ENCODE data around the gene PEX14. TPM values are rescaled to one million over a fixed set of nuclear protein-coding genes. Genes with fewer than 3 reads are reported as not detected.

Gene PEX14
- total RNA-seq, 1 donor from 2014 or later: 28.2 TPM

- DNase-seq (ENCODE audit: extremely low read depth, low read depth, low spot score): no peak
These were observed 62.5 kb downstream of the PEX14 start for GRCh38 chr1:10537082-10537766.

- no peak for DNase-seq (ENCODE audit: extremely low read depth, low read depth, low spot score)
These were observed 64.1 kb downstream of the PEX14 start for GRCh38 chr1:10538646-10539355.

GRCh38 chr1:10539411-10540043, 64.8 kb downstream of the PEX14 start:
- DNase-seq (ENCODE audit: extremely low read depth, low read depth, low spot score): no peak

- no peak for DNase-seq (ENCODE audit: extremely low read depth, low read depth, low spot score)
These were observed 65.7 kb downstream of the PEX14 start for GRCh38 chr1:10540277-10541005.

GRCh38 chr1:10541286-10541685, 66.5 kb downstream of the PEX14 start:
- DNase-seq (ENCODE audit: extremely low read depth, low read depth, low spot score): no peak

GRCh38 chr1:10544239-10544638, 69.5 kb downstream of the PEX14 start:
- no peak for DNase-seq (ENCODE audit: extremely low read depth, low read depth, low spot score)

- no peak for DNase-seq (ENCODE audit: extremely low read depth, low read depth, low spot score)
These were observed 72.1 kb downstream of the PEX14 start for GRCh38 chr1:10546896-10547295.

GRCh38 chr1:10549904-10550664, 75.3 kb downstream of the PEX14 start:
- DNase-seq (ENCODE audit: extremely low read depth, low read depth, low spot score): no peak

- DNase-seq (ENCODE audit: extremely low read depth, low read depth, low spot score): no peak
These were observed 78.4 kb downstream of the PEX14 start for GRCh38 chr1:10553118-10553517.

GRCh38 chr1:10555635-10556429, 81.1 kb downstream of the PEX14 start:
- no peak for DNase-seq (ENCODE audit: extremely low read depth, low read depth, low spot score)

GRCh38 chr1:10556430-10557005, 81.8 kb downstream of the PEX14 start:
- no peak for DNase-seq (ENCODE audit: extremely low read depth, low read depth, low spot score)

- no peak for DNase-seq (ENCODE audit: extremely low read depth, low read depth, low spot score)
These were observed 83.0 kb downstream of the PEX14 start for GRCh38 chr1:10557714-10558113.

GRCh38 chr1:10559386-10559785, 84.6 kb downstream of the PEX14 start:
- no peak for DNase-seq (ENCODE audit: extremely low read depth, low read depth, low spot score)

GRCh38 chr1:10561497-10561896, 86.7 kb downstream of the PEX14 start:
- no peak for DNase-seq (ENCODE audit: extremely low read depth, low read depth, low spot score)

- DNase-seq (ENCODE audit: extremely low read depth, low read depth, low spot score): no peak
These were observed 87.2 kb downstream of the PEX14 start for GRCh38 chr1:10561955-10562354.

- DNase-seq (ENCODE audit: extremely low read depth, low read depth, low spot score): no peak
These were observed 89.3 kb downstream of the PEX14 start for GRCh38 chr1:10564063-10564462.

- DNase-seq (ENCODE audit: extremely low read depth, low read depth, low spot score): no peak
These were observed 94.8 kb downstream of the PEX14 start for GRCh38 chr1:10569531-10569930.

GRCh38 chr1:10575616-10576015, 100.9 kb downstream of the PEX14 start:
- peak; percentile 50 for DNase-seq (ENCODE audit: extremely low read depth, low read depth, low spot score)

- no peak for DNase-seq (ENCODE audit: extremely low read depth, low read depth, low spot score)
These were observed 103.3 kb downstream of the PEX14 start for GRCh38 chr1:10578070-10578469.
